Keratinocyte (primary cell): ENCODE results near the gene CACNB2.

Experiments used
- EZH2 ChIP-seq: IDR thresholded peaks from one replicate; pipeline ENCODE4 v1.6.1; 2012; ENCODE audit warnings: inconsistent platforms, mild to moderate bottlenecking, low read length, moderate library complexity
- TF ChIP-seq, protein P1 (sequence below), 3 experiments: IDR thresholded peaks in 1 of 3; conservative IDR thresholded peaks in 1 of 3; optimal IDR thresholded peaks in 1 of 3; 2 replicates in 2 of 3; 3 replicates in 1 of 3; pipeline versions ENCODE3 to v1.5.1; 2011; ENCODE audit warnings: low read length in 3 of 3, mild to moderate bottlenecking in 3 of 3, moderate library complexity in 2 of 3, control low read depth in 1 of 3, inconsistent platforms in 1 of 3; ENCODE audit not compliant: insufficient read depth in 2 of 3; ENCODE audit errors: extremely low read depth in 1 of 3

DNA sequence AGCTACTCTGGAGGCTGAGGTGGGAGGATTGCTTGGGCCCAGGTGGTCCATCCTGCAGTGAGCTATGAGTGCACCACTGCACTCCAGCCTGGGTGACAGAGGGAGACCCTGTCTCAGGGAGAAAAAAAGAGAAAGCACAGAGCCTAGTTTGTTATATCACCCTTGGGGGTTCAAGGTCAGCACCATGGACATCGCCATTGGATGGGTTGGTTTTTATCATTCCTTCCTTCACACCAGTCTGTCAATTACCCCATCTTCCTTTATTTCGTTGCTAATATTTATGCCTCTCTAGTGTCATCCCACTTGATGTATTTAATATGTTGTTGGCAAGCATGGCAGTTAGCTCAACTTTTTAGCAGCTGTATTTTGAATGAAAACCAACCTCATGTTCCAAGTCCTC lies 328.9 kb downstream of the CACNB2 start:
- TF ChIP-seq, protein P1, sequence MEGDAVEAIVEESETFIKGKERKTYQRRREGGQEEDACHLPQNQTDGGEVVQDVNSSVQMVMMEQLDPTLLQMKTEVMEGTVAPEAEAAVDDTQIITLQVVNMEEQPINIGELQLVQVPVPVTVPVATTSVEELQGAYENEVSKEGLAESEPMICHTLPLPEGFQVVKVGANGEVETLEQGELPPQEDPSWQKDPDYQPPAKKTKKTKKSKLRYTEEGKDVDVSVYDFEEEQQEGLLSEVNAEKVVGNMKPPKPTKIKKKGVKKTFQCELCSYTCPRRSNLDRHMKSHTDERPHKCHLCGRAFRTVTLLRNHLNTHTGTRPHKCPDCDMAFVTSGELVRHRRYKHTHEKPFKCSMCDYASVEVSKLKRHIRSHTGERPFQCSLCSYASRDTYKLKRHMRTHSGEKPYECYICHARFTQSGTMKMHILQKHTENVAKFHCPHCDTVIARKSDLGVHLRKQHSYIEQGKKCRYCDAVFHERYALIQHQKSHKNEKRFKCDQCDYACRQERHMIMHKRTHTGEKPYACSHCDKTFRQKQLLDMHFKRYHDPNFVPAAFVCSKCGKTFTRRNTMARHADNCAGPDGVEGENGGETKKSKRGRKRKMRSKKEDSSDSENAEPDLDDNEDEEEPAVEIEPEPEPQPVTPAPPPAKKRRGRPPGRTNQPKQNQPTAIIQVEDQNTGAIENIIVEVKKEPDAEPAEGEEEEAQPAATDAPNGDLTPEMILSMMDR (optimal IDR thresholded peaks at IDR 0.05 in 1 of 3, IDR thresholded peaks at IDR 0.05 in 1 of 3, conservative IDR thresholded peaks at IDR 0.05 in 1 of 3; ENCODE audit: extremely low read depth in 1 of 3, insufficient read depth in 2 of 3, low read length in 3 of 3), result no peak
- TF ChIP-seq EZH2, result no peak
